ENCODE results near the gene BCAS3.

DNA sequence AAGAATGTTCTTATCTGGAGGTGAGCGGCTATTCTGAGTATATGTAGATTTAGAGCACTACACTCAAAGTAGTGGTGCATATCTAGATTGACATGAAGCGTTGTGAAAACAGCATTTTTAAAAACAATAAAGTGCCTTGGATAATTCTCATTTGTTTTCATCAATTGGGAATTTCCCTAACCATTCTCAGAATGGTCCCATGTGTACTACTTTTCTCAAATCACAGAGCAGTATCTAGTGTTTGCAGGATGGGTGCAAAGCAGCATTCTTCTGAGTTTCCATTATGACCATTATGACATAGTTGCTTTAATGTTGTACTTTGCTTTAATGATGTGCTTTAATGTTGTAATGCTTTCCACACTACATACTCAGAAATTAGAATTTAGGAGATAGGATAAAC lies 16.2 kb upstream of the BCAS3 start:
- TF ChIP-seq EZH2 (IDR thresholded peaks at IDR 0.05; ENCODE audit: borderline replicate concordance, insufficient read depth, low read length, poor library complexity, severe bottlenecking), result no peak
- TF ChIP-seq, protein P1, sequence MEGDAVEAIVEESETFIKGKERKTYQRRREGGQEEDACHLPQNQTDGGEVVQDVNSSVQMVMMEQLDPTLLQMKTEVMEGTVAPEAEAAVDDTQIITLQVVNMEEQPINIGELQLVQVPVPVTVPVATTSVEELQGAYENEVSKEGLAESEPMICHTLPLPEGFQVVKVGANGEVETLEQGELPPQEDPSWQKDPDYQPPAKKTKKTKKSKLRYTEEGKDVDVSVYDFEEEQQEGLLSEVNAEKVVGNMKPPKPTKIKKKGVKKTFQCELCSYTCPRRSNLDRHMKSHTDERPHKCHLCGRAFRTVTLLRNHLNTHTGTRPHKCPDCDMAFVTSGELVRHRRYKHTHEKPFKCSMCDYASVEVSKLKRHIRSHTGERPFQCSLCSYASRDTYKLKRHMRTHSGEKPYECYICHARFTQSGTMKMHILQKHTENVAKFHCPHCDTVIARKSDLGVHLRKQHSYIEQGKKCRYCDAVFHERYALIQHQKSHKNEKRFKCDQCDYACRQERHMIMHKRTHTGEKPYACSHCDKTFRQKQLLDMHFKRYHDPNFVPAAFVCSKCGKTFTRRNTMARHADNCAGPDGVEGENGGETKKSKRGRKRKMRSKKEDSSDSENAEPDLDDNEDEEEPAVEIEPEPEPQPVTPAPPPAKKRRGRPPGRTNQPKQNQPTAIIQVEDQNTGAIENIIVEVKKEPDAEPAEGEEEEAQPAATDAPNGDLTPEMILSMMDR (IDR thresholded peaks at IDR 0.05; ENCODE audit: poor library complexity, severe bottlenecking), result no peak
- TF ChIP-seq, protein P2, sequence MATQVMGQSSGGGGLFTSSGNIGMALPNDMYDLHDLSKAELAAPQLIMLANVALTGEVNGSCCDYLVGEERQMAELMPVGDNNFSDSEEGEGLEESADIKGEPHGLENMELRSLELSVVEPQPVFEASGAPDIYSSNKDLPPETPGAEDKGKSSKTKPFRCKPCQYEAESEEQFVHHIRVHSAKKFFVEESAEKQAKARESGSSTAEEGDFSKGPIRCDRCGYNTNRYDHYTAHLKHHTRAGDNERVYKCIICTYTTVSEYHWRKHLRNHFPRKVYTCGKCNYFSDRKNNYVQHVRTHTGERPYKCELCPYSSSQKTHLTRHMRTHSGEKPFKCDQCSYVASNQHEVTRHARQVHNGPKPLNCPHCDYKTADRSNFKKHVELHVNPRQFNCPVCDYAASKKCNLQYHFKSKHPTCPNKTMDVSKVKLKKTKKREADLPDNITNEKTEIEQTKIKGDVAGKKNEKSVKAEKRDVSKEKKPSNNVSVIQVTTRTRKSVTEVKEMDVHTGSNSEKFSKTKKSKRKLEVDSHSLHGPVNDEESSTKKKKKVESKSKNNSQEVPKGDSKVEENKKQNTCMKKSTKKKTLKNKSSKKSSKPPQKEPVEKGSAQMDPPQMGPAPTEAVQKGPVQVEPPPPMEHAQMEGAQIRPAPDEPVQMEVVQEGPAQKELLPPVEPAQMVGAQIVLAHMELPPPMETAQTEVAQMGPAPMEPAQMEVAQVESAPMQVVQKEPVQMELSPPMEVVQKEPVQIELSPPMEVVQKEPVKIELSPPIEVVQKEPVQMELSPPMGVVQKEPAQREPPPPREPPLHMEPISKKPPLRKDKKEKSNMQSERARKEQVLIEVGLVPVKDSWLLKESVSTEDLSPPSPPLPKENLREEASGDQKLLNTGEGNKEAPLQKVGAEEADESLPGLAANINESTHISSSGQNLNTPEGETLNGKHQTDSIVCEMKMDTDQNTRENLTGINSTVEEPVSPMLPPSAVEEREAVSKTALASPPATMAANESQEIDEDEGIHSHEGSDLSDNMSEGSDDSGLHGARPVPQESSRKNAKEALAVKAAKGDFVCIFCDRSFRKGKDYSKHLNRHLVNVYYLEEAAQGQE (IDR thresholded peaks at IDR 0.05; ENCODE audit: borderline replicate concordance), result no peak
- TF ChIP-seq POLR2AphosphoS5 (IDR thresholded peaks at IDR 0.05), result no peak
